Hepatocyte (in vitro differentiated cells): Measurements from ENCODE around the gene STK11. TPM values are rescaled to one million over a fixed set of nuclear protein-coding genes. Genes with fewer than 3 reads are reported as not detected.

ENCODE experiments used
- DNase-seq: peaks from one replicate; pipeline ENCODE4 v3.0.0-alpha.2; 2016; ENCODE audit warnings: low spot score
- H2AFZ ChIP-seq: fragments of 200-600 bp; sonication (generic); 2 replicates; pipeline ENCODE4 v1.6.0; 2016; ENCODE audit warnings: antibody characterized with exemption, mild to moderate bottlenecking
- H3K27ac ChIP-seq: fragments of 200-600 bp; sonication (generic); 2 replicates; pipeline ENCODE4 v1.5.1; 2016; ENCODE audit warnings: mild to moderate bottlenecking
- H3K27me3 ChIP-seq: fragments of 200-600 bp; sonication (generic); 2 replicates; pipeline ENCODE4 v1.6.1; 2016
- H3K36me3 ChIP-seq: fragments of 200-600 bp; sonication (generic); replicated peaks from 2 replicates; pipeline ENCODE4 v1.5.1; 2016; ENCODE audit warnings: low read depth; ENCODE audit not compliant: insufficient read depth
- H3K4me1 ChIP-seq: fragments of 200-600 bp; sonication (generic); 2 replicates; pipeline ENCODE4 v1.5.1; 2016; ENCODE audit warnings: mild to moderate bottlenecking, moderate library complexity; ENCODE audit not compliant: insufficient read depth
- H3K4me2 ChIP-seq: fragments of 200-600 bp; sonication (generic); 2 replicates; pipeline ENCODE4 v1.6.0; 2016
- H3K4me3 ChIP-seq: fragments of 200-600 bp; sonication (generic); 2 replicates; pipeline ENCODE4 v1.5.1; 2016; ENCODE audit warnings: mild to moderate bottlenecking
- H3K79me2 ChIP-seq: fragments of 200-600 bp; sonication (generic); 2 replicates; pipeline ENCODE4 v1.6.0; 2017; ENCODE audit warnings: mild to moderate bottlenecking
- H3K9me2 ChIP-seq: fragments of 200-600 bp; sonication (generic); replicated peaks from 2 replicates; pipeline ENCODE4 v1.6.0; 2017; ENCODE audit warnings: mild to moderate bottlenecking; ENCODE audit not compliant: insufficient read depth
- H3K9me3 ChIP-seq: fragments of 200-600 bp; sonication (generic); 2 replicates; pipeline ENCODE4 v1.5.1; 2016; ENCODE audit warnings: low read depth, mild to moderate bottlenecking
- H4K20me1 ChIP-seq: fragments of 200-600 bp; sonication (generic); 2 replicates; pipeline ENCODE4 v1.6.0; 2016; ENCODE audit warnings: mild to moderate bottlenecking; ENCODE audit not compliant: insufficient read depth, poor library complexity, severe bottlenecking
- EZH2 ChIP-seq: fragments of 200-600 bp; sonication (generic); IDR thresholded peaks from 2 replicates; pipeline ENCODE4 v1.6.1; 2016; ENCODE audit warnings: antibody characterized with exemption, mild to moderate bottlenecking, borderline replicate concordance
- EZH2phosphoT487 ChIP-seq: fragments of 200-600 bp; sonication (generic); IDR thresholded peaks from one replicate; pipeline ENCODE4 v1.6.1; 2018; ENCODE audit warnings: antibody characterized with exemption, mild to moderate bottlenecking, low read depth, moderate library complexity; ENCODE audit not compliant: unreplicated experiment, severe bottlenecking
- WGBS: methylation state at CpG from one replicate; pipeline ENCODE4 v1.1.6; 2016; ENCODE audit warnings: low lambda C conversion rate; ENCODE audit errors: missing lambda C conversion rate; 5-methylcytosine and 5-hydroxymethylcytosine counted together
- polyA plus RNA-seq: library from polyadenylated mRNA; unstranded; fragments of >200 nt; fragmentation: Nextera tagmentation; extraction: Ambion mirVana; gene quantifications from 2 replicates; pipeline ENCODE4 v1.2.1, GENCODE V29; 2016
- total RNA-seq: library from RNA; depleted of rRNA; stranded (reverse); fragments of >200 nt; gene quantifications from 2 replicates; pipeline ENCODE4 v1.2.3, GENCODE V29; 2014
- TF ChIP-seq, protein P1 (sequence below): fragments of 200-600 bp; sonication (generic); IDR thresholded peaks from 2 replicates; pipeline ENCODE4 v1.5.1; 2016; ENCODE audit warnings: antibody characterized with exemption, mild to moderate bottlenecking; ENCODE audit not compliant: poor library complexity

Gene STK11
- total and polyA plus RNA-seq, 2 experiments from 2014 or later: 48.9 to 76.6 TPM

- H3K9me3 ChIP-seq: no peaks in the 10 kb centered on the region
- no peaks in the 10 kb centered on the region for H3K27me3 ChIP-seq
- TF ChIP-seq EZH2phosphoT487: no peak
- TF ChIP-seq EZH2: no peak
- TF ChIP-seq, protein P1, sequence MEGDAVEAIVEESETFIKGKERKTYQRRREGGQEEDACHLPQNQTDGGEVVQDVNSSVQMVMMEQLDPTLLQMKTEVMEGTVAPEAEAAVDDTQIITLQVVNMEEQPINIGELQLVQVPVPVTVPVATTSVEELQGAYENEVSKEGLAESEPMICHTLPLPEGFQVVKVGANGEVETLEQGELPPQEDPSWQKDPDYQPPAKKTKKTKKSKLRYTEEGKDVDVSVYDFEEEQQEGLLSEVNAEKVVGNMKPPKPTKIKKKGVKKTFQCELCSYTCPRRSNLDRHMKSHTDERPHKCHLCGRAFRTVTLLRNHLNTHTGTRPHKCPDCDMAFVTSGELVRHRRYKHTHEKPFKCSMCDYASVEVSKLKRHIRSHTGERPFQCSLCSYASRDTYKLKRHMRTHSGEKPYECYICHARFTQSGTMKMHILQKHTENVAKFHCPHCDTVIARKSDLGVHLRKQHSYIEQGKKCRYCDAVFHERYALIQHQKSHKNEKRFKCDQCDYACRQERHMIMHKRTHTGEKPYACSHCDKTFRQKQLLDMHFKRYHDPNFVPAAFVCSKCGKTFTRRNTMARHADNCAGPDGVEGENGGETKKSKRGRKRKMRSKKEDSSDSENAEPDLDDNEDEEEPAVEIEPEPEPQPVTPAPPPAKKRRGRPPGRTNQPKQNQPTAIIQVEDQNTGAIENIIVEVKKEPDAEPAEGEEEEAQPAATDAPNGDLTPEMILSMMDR: no peak
- 92% methylated on average over 18 of the region's 20 CpGs for WGBS
- peaks cover 3% of the 10 kb centered on the region for H4K20me1 ChIP-seq
- H3K27ac ChIP-seq: no peak overlapping the region
- peaks cover 55% of the 10 kb centered on the region for H3K79me2 ChIP-seq
- peaks cover under 1% of the 10 kb centered on the region for H3K4me1 ChIP-seq
- no peaks in the 10 kb centered on the region for H3K9me2 ChIP-seq
- no peak overlapping the region for H3K4me2 ChIP-seq
- DNase-seq: no peak
- no peaks in the 10 kb centered on the region for H3K36me3 ChIP-seq
- H3K4me3 ChIP-seq: no peak overlapping the region
- H2AFZ ChIP-seq: no peak overlapping the region
Observed at GRCh38 chr19:1163934-1164683, 41.5 kb upstream of the STK11 start.

- no peak overlapping the region for H3K4me2 ChIP-seq
- no peak overlapping the region for H3K4me3 ChIP-seq
- H2AFZ ChIP-seq: no peak overlapping the region
- H4K20me1 ChIP-seq: peaks cover 3% of the 10 kb centered on the region
- H3K36me3 ChIP-seq: no peaks in the 10 kb centered on the region
- no peaks in the 10 kb centered on the region for H3K9me3 ChIP-seq
- H3K27me3 ChIP-seq: no peaks in the 10 kb centered on the region
- peaks cover 4% of the 10 kb centered on the region for H3K4me1 ChIP-seq
- DNase-seq: no peak
- 89% methylated on average over 16 of the region's 21 CpGs for WGBS
- no peak overlapping the region for H3K27ac ChIP-seq
- no peak for TF ChIP-seq EZH2
- peaks cover 62% of the 10 kb centered on the region for H3K79me2 ChIP-seq
- H3K9me2 ChIP-seq: no peaks in the 10 kb centered on the region
Observed at GRCh38 chr19:1164684-1165531, 40.7 kb upstream of the STK11 start.

GRCh38 chr19:1166872-1167573, 38.6 kb upstream of the STK11 start:
- Histone ChIP-seq H3K36me3 (no peaks in the 10 kb centered on the region), H3K4me1 (peaks cover 13% of the 10 kb centered on the region), H2AFZ (no peak overlapping the region), H3K4me3 (no peak overlapping the region), H3K27me3 (no peaks in the 10 kb centered on the region), H3K79me2 (peaks cover 70% of the 10 kb centered on the region), H3K27ac (no peak overlapping the region), H3K4me2 (no peak overlapping the region), H3K9me3 (no peaks in the 10 kb centered on the region), H3K9me2 (no peaks in the 10 kb centered on the region), H4K20me1 (peaks cover 3% of the 10 kb centered on the region)
- DNase-seq: no peak
- no peak for TF ChIP-seq EZH2
- no peak for TF ChIP-seq EZH2phosphoT487
- TF ChIP-seq, protein P1: no peak
- WGBS: 96% methylated on average over 33 of the region's 33 CpGs
